ENCODE measurements around the gene ZNHIT6. TPM values are rescaled to one million over a fixed set of nuclear protein-coding genes. Genes with fewer than 3 reads are reported as not detected.

The ZNHIT6 gene
- total and polyA plus RNA-seq, 2 of the 8 experiments (the other 6 are each of a cell fraction or from before 2014, with no cell fraction given): 5.9 to 17.2 TPM

GRCh38 chr1:85629532-85629920 is 78.7 kb downstream of the ZNHIT6 start:
- H4K5ac ChIP-seq (ENCODE audit: insufficient read length, low read depth, low read length): no peak overlapping the region
- H3K79me1 ChIP-seq (ENCODE audit: low read depth, low read length): no peaks in the 10 kb centered on the region
- no peaks in the 10 kb centered on the region for H4K20me1 ChIP-seq (replicated peaks in 1 of 2; ENCODE audit: control insufficient read depth in 1 of 2, insufficient read depth in 2 of 2, low read length in 2 of 2)
- no peak overlapping the region for H2BK15ac ChIP-seq (ENCODE audit: low read length)
- no peaks in the 10 kb centered on the region for H3K27me3 ChIP-seq (replicated peaks in 1 of 4; ENCODE audit: control insufficient read depth in 3 of 4, extremely low read depth in 1 of 4, insufficient read depth in 3 of 4, low read length in 3 of 4)
- no peak overlapping the region for H2AFZ ChIP-seq (ENCODE audit: low read length)
- H3K23ac ChIP-seq (ENCODE audit: insufficient read length): no peak overlapping the region
- H3K23me2 ChIP-seq (ENCODE audit: low read depth, low read length): no peaks in the 10 kb centered on the region
- H3K36me3 ChIP-seq (ENCODE audit: control insufficient read depth in 2 of 4, insufficient read depth in 4 of 4, low read length in 3 of 4): no peaks in the 10 kb centered on the region
- H3K4me1 ChIP-seq (replicated peaks in 1 of 4; ENCODE audit: control insufficient read depth in 3 of 4, insufficient read depth in 4 of 4, low read length in 3 of 4): peaks cover 3 to 11% (median 6%) of the 10 kb centered on the region in 4 experiments; a peak in 6 of 7 replicates
- H2BK12ac ChIP-seq (ENCODE audit: low read depth, low read length): 0 out of 2 replicates have a peak overlapping the region, but pooled peaks have one; percentile 62
- H2BK5ac ChIP-seq (ENCODE audit: low read depth, low read length): peak overlapping the region; percentile 79; the same call in 1 of the 2 replicates
- H3K4ac ChIP-seq (replicated peaks; ENCODE audit: insufficient read length, low read depth, low read length): no peak overlapping the region
- H3K14ac ChIP-seq (ENCODE audit: insufficient read length): no peak overlapping the region
- no peak overlapping the region for H3K4me3 ChIP-seq (ENCODE audit: extremely low read depth in 1 of 4, insufficient read depth in 2 of 4, low read depth in 3 of 4, low read length in 4 of 4)
- H2BK120ac ChIP-seq (replicated peaks; ENCODE audit: low read depth, low read length): no peak overlapping the region
- no peak overlapping the region for H2AK5ac ChIP-seq (ENCODE audit: low read depth, low read length)
- H3K4me2 ChIP-seq (ENCODE audit: insufficient read depth in 1 of 2, low read depth in 2 of 2, low read length in 2 of 2): peak overlapping the region in 1 of 2 experiments; percentile 29; a peak in 2 of 4 replicates
- no peaks in the 10 kb centered on the region for H3K9me3 ChIP-seq (ENCODE audit: insufficient read depth in 2 of 2, low read depth in 1 of 2, low read length in 1 of 2)
- no peak overlapping the region for H4K8ac ChIP-seq (ENCODE audit: extremely low read depth, insufficient read depth, low read length)
- H3K27ac ChIP-seq (ENCODE audit: low read depth, low read length): no peak overlapping the region
- TF ChIP-seq USF2 (IDR thresholded peaks at IDR 0.05; ENCODE audit: low read length): no peak
- no peak for TF ChIP-seq SIN3A (conservative IDR thresholded peaks at IDR 0.05 in 1 of 2, IDR thresholded peaks at IDR 0.05 in 1 of 2; ENCODE audit: low read depth in 1 of 2, low read length in 2 of 2)
- TF ChIP-seq ATF3 (IDR thresholded peaks at IDR 0.05; ENCODE audit: insufficient read depth, low read depth, low read length): no peak
- no peak for TF ChIP-seq RAD21 (IDR thresholded peaks at IDR 0.05 in 1 of 2, conservative IDR thresholded peaks at IDR 0.05 in 1 of 2; ENCODE audit: low read depth in 2 of 2, low read length in 2 of 2)
- no peak for TF ChIP-seq BACH1 (IDR thresholded peaks at IDR 0.05; ENCODE audit: low read length)
- H4K91ac ChIP-seq (replicated peaks; ENCODE audit: insufficient read length, low read length): no peak overlapping the region
- FAIRE-seq (no peak), DNase-seq (ENCODE audit: low read depth in 1 of 2, low spot score in 2 of 2) (no peak)
- ChIA-PET POLR2A (ENCODE audit: partially characterized antibody) (interaction anchor here (1.0 to 3.9 kb wide), 6 partner anchors 12 to 51 kb away, joined by 3 to 20 read pairs (median 8); partner anchors contain the start of gene CCN1), CTCF (ENCODE audit: partially characterized antibody) (interaction anchor here (1.0 to 4.8 kb wide), 8 partner anchors 12 to 166 kb away, joined by 3 to 42 read pairs (median 4); no protein-coding TSS in a partner anchor)
- WGBS, 2 experiments (ENCODE audit: extremely low coverage in 1 of 2, insufficient coverage in 1 of 2, insufficient read length in 1 of 2, insufficient replicate concordance in 2 of 2, low coverage in 1 of 2, low lambda C conversion rate in 2 of 2, missing lambda C conversion rate in 1 of 2): 78% methylated on average over 2 of the region's 2 CpGs; no CpG with 5 or more reads in 1 of the 2 experiments
- no peak overlapping the region for H3K56ac ChIP-seq (replicated peaks; ENCODE audit: insufficient read length, low read depth, low read length)
- H3K9ac ChIP-seq (replicated peaks in 1 of 4; ENCODE audit: extremely low read depth in 1 of 4, low read depth in 3 of 4, low read length in 3 of 4): no peak overlapping the region
- no peak overlapping the region for H3K18ac ChIP-seq (ENCODE audit: extremely low read depth, low read length)
- no peak overlapping the region for H2BK20ac ChIP-seq (ENCODE audit: low read length)
- H3K79me2 ChIP-seq (ENCODE audit: control insufficient read depth in 1 of 2, insufficient read depth in 2 of 2, low read length in 2 of 2): no peaks in the 10 kb centered on the region
